ENCODE measurements around the gene SOX18. TPM values are rescaled to one million over a fixed set of nuclear protein-coding genes. Genes with fewer than 3 reads are reported as not detected.

Gene SOX18
- total RNA-seq, 3 donors from 2014 or later: 4.7 to 20.0 (median 12.6) TPM

GRCh38 chr20:64063389-64064144, 14.1 kb upstream of the SOX18 start:
- Histone ChIP-seq H3K4me3 (peak overlapping the region; percentile 42), H3K36me3 (ENCODE audit: low read depth) (no peaks in the 10 kb centered on the region), H3K9me3 (no peaks in the 10 kb centered on the region), H3K4me1 (ENCODE audit: low read depth) (peaks cover 4% of the 10 kb centered on the region)
- ATAC-seq (no peak), DNase-seq (no peak)
- intact Hi-C loops (cut with DNase I, micrococcal nuclease): no loop called here
- TF ChIP-seq CTCF (IDR thresholded peaks at IDR 0.05): no peak

GRCh38 chr20:64062596-64063388, 13.4 kb upstream of the SOX18 start, which contains the start of gene TCEA2:
Gene TCEA2 (plus strand): TSS chr20:64063198. CDS start chr20:64063313, 115 bp downstream.
- ATAC-seq (peak; percentile 96), DNase-seq (peak; percentile 97)
- no peak for TF ChIP-seq CTCF (IDR thresholded peaks at IDR 0.05)
- Histone ChIP-seq H3K36me3 (ENCODE audit: low read depth) (no peaks in the 10 kb centered on the region), H3K9me3 (no peaks in the 10 kb centered on the region), H3K4me3 (peak within 1 kb of the TSS; percentile 42), H3K4me1 (ENCODE audit: low read depth) (peaks cover 4% of the 10 kb centered on the region)
- intact Hi-C loops (cut with DNase I, micrococcal nuclease): no loop called here

- intact Hi-C loops (cut with DNase I, micrococcal nuclease): no loop called here
These were observed 12.8 kb upstream of the SOX18 start for GRCh38 chr20:64062276-64062595.

GRCh38 chr20:64058536-64058935, 9.1 kb upstream of the SOX18 start:
- no peak for ATAC-seq
- intact Hi-C loops (cut with DNase I, micrococcal nuclease): no loop called here

More at GRCh38 chr20:64062276-64062595, 12.8 kb upstream of the SOX18 start:
- Histone ChIP-seq H3K4me1 (ENCODE audit: low read depth) (peaks cover 4% of the 10 kb centered on the region), H3K36me3 (ENCODE audit: low read depth) (no peaks in the 10 kb centered on the region), H3K9me3 (no peaks in the 10 kb centered on the region), H3K4me3 (no peak overlapping the region)
- no peak for ATAC-seq
- no peak for DNase-seq
- no peak for TF ChIP-seq CTCF (IDR thresholded peaks at IDR 0.05)

More at GRCh38 chr20:64058536-64058935, 9.1 kb upstream of the SOX18 start:
- TF ChIP-seq CTCF (IDR thresholded peaks at IDR 0.05): no peak
- Histone ChIP-seq H3K36me3 (ENCODE audit: low read depth) (no peaks in the 10 kb centered on the region), H3K4me1 (ENCODE audit: low read depth) (peaks cover 4% of the 10 kb centered on the region), H3K4me3 (no peak overlapping the region), H3K9me3 (no peaks in the 10 kb centered on the region)
- DNase-seq: no peak

Data from mucosa of descending colon (tissue), 3 donors.